Muscle of leg (tissue), 11 donors: Measurements from ENCODE around the gene GALNT1. TPM values are rescaled to one million over a fixed set of nuclear protein-coding genes. Genes with fewer than 3 reads are reported as not detected.

ENCODE experiments used
- DNase-seq: peaks from one replicate; pipeline ENCODE4 v3.0.0; 2013
- H3K27ac ChIP-seq: one replicate; pipeline ENCODE4 v1.5.1; 2013; ENCODE audit warnings: mild to moderate bottlenecking, low read length, control low read depth
- H3K27me3 ChIP-seq: one replicate; pipeline ENCODE4 v1.6.1; 2013; ENCODE audit warnings: low read length; ENCODE audit not compliant: control insufficient read depth, insufficient read depth
- H3K36me3 ChIP-seq: one replicate; pipeline ENCODE4 v1.6.1; 2013; ENCODE audit warnings: low read length; ENCODE audit not compliant: control insufficient read depth, insufficient read depth
- H3K4me1 ChIP-seq: one replicate; pipeline ENCODE4 v1.6.1; 2013; ENCODE audit warnings: low read length; ENCODE audit not compliant: control insufficient read depth, insufficient read depth
- H3K4me3 ChIP-seq: one replicate; pipeline ENCODE4 v1.5.1; 2013; ENCODE audit warnings: low read length, control low read depth
- H3K9me3 ChIP-seq: replicated peaks from 2 replicates; pipeline ENCODE4 v1.6.1; 2013; ENCODE audit warnings: low read depth, low read length; ENCODE audit not compliant: control insufficient read depth
- WGBS: methylation state at CpG from one replicate; pipeline ENCODE4 v1.1.5; 2013; ENCODE audit warnings: missing lambda C conversion rate; ENCODE audit not compliant: insufficient coverage; 5-methylcytosine and 5-hydroxymethylcytosine counted together
- polyA plus RNA-seq, 8 donors: library from polyadenylated mRNA; unstranded; fragments of 120-200 nt; gene quantifications; one replicate each; pipeline versions ENCODE4 v1.2.1 to v1.2.3, GENCODE V29; 2013; ENCODE audit warnings: inconsistent platforms in 1 of 8, low replicate concordance in 1 of 8; ENCODE audit not compliant: insufficient read length in 8 of 8, insufficient read depth in 1 of 8
- total RNA-seq: library from RNA; stranded (reverse); fragments of 120-200 nt; gene quantifications from one replicate; pipeline ENCODE4 v1.2.4, GENCODE V29; 2013

Gene GALNT1
- total and polyA plus RNA-seq, 9 donors, result 61.7 to 96.6 (median 77.2) TPM

GRCh38 chr18:35745814-35746213 is 164.3 kb downstream of the GALNT1 start:
- no peaks in the 10 kb centered on the region for H3K4me1 ChIP-seq

GRCh38 chr18:35746826-35747339 is 165.3 kb downstream of the GALNT1 start:
- no peak for DNase-seq
- no peaks in the 10 kb centered on the region for H3K36me3 ChIP-seq
- no peaks in the 10 kb centered on the region for H3K9me3 ChIP-seq
- H3K27ac ChIP-seq, result no peak overlapping the region
- no peak overlapping the region for H3K4me3 ChIP-seq
- 100% methylated on average over 2 of the region's 2 CpGs for WGBS
- no peaks in the 10 kb centered on the region for H3K4me1 ChIP-seq
- H3K27me3 ChIP-seq, result no peaks in the 10 kb centered on the region

More at GRCh38 chr18:35745814-35746213, 164.3 kb downstream of the GALNT1 start:
- 65% methylated on average over 3 of the region's 4 CpGs for WGBS
- Histone ChIP-seq H3K4me3 (no peak overlapping the region), H3K27ac (no peak overlapping the region), H3K9me3 (no peaks in the 10 kb centered on the region), H3K27me3 (no peaks in the 10 kb centered on the region), H3K36me3 (no peaks in the 10 kb centered on the region)
- DNase-seq, result no peak

GRCh38 chr18:35747894-35748472 is 166.4 kb downstream of the GALNT1 start:
- H3K9me3 ChIP-seq, result no peaks in the 10 kb centered on the region
- 41% methylated on average over 3 of the region's 7 CpGs for WGBS
- H3K4me1 ChIP-seq, result no peaks in the 10 kb centered on the region
- H3K36me3 ChIP-seq, result no peaks in the 10 kb centered on the region
- no peak overlapping the region for H3K27ac ChIP-seq
- H3K27me3 ChIP-seq, result no peaks in the 10 kb centered on the region
- H3K4me3 ChIP-seq, result no peak overlapping the region
- no peak for DNase-seq

GRCh38 chr18:35749701-35750100 is 168.2 kb downstream of the GALNT1 start:
- H3K4me3 ChIP-seq, result no peak overlapping the region
- DNase-seq, result no peak
- H3K27ac ChIP-seq, result no peak overlapping the region
- no peaks in the 10 kb centered on the region for H3K27me3 ChIP-seq
- H3K4me1 ChIP-seq, result no peaks in the 10 kb centered on the region
- 71% methylated on average over 1 of the region's 5 CpGs for WGBS
- no peaks in the 10 kb centered on the region for H3K36me3 ChIP-seq
- no peaks in the 10 kb centered on the region for H3K9me3 ChIP-seq

GRCh38 chr18:35750929-35751328 is 169.4 kb downstream of the GALNT1 start:
- Histone ChIP-seq H3K36me3 (no peaks in the 10 kb centered on the region), H3K27ac (no peak overlapping the region), H3K4me1 (no peaks in the 10 kb centered on the region), H3K4me3 (no peak overlapping the region), H3K27me3 (no peaks in the 10 kb centered on the region), H3K9me3 (no peaks in the 10 kb centered on the region)
- DNase-seq, result no peak
- WGBS, result 81% methylated on average over 2 of the region's 2 CpGs

- no peak for DNase-seq
- Histone ChIP-seq H3K4me1 (no peaks in the 10 kb centered on the region), H3K9me3 (no peaks in the 10 kb centered on the region), H3K27me3 (no peaks in the 10 kb centered on the region), H3K27ac (no peak overlapping the region), H3K4me3 (no peak overlapping the region), H3K36me3 (no peaks in the 10 kb centered on the region)
- WGBS, result 57% methylated on average over 2 of the region's 5 CpGs
Observed at GRCh38 chr18:35753306-35753910, 171.9 kb downstream of the GALNT1 start.

- H3K27me3 ChIP-seq, result no peaks in the 10 kb centered on the region
- DNase-seq, result no peak
- H3K27ac ChIP-seq, result no peak overlapping the region
- no peaks in the 10 kb centered on the region for H3K4me1 ChIP-seq
- 33% methylated on average over 1 of the region's 4 CpGs for WGBS
- H3K9me3 ChIP-seq, result no peaks in the 10 kb centered on the region
- no peak overlapping the region for H3K4me3 ChIP-seq
- no peaks in the 10 kb centered on the region for H3K36me3 ChIP-seq
Observed at GRCh38 chr18:35754464-35754863, 172.9 kb downstream of the GALNT1 start.

- H3K4me3 ChIP-seq, result no peak overlapping the region
- WGBS, result 65% methylated on average over 7 of the region's 7 CpGs
Observed at GRCh38 chr18:35755369-35755768, 173.8 kb downstream of the GALNT1 start.

GRCh38 chr18:35756506-35757117 is 175.1 kb downstream of the GALNT1 start:
- no peaks in the 10 kb centered on the region for H3K27me3 ChIP-seq
- peak; percentile 64 for DNase-seq
- H3K4me1 ChIP-seq, result no peaks in the 10 kb centered on the region
- H3K9me3 ChIP-seq, result no peaks in the 10 kb centered on the region
- no peak overlapping the region for H3K27ac ChIP-seq
- no peaks in the 10 kb centered on the region for H3K36me3 ChIP-seq
- no peak overlapping the region for H3K4me3 ChIP-seq
- WGBS, result 14% methylated on average over 2 of the region's 5 CpGs

More at GRCh38 chr18:35755369-35755768, 173.8 kb downstream of the GALNT1 start:
- Histone ChIP-seq H3K4me1 (no peaks in the 10 kb centered on the region), H3K9me3 (no peaks in the 10 kb centered on the region), H3K36me3 (no peaks in the 10 kb centered on the region), H3K27me3 (no peaks in the 10 kb centered on the region), H3K27ac (no peak overlapping the region)
- DNase-seq, result no peak
